SK-MEL-5 (cell line): ENCODE results near the gene CROCC. TPM values are rescaled to one million over a fixed set of nuclear protein-coding genes. Genes with fewer than 3 reads are reported as not detected.
"Not testable (repeated sequence)": the region's sequence is repeated elsewhere in the genome, so short reads cannot be mapped to it uniquely, and the experiment has no call there.

ENCODE experiments used
- DNase-seq: peaks from one replicate; pipeline ENCODE4 v3.0.0-alpha.2; 2016; ENCODE audit warnings: low read depth, low spot score
- in situ Hi-C: cut with HindIII; loops from 2 replicates; pipeline ENCODE4 v1.10.0; 2016; ENCODE audit warnings: low sequenced_read_pairs, high pct_unique_total_duplicates, low pct_unique_long_range_greater_than_20kb
- total RNA-seq: library from RNA; depleted of rRNA; stranded (reverse); fragments of >200 nt; shearing (Covaris generic); gene quantifications from 2 replicates; pipeline ENCODE4 v1.2.3, GENCODE V29; 2014

The CROCC gene
- total RNA-seq, 1 experiment from 2014 or later: 11.8 TPM

GRCh38 chr1:16924919-16925477, 3.3 kb downstream of the CROCC start:
- in situ Hi-C loops: no loop called here

GRCh38 chr1:16925635-16926490, 4.1 kb downstream of the CROCC start:
- in situ Hi-C loops: no loop called here
- DNase-seq: no peak

More at GRCh38 chr1:16924919-16925477, 3.3 kb downstream of the CROCC start:
- DNase-seq: no peak

- in situ Hi-C loops: no loop called here
- no peak for DNase-seq
These were observed 4.9 kb downstream of the CROCC start for GRCh38 chr1:16926491-16927073.

GRCh38 chr1:16927256-16927655, 5.5 kb downstream of the CROCC start:
- in situ Hi-C loops: no loop called here

GRCh38 chr1:16927711-16928485, 6.2 kb downstream of the CROCC start:
- in situ Hi-C loops: no loop called here
- no peak for DNase-seq

More at GRCh38 chr1:16927256-16927655, 5.5 kb downstream of the CROCC start:
- DNase-seq: no peak

GRCh38 chr1:16929146-16930041, 7.7 kb downstream of the CROCC start:
- DNase-seq, in situ Hi-C loops: not testable (repeated sequence)

- DNase-seq, in situ Hi-C loops: not testable (repeated sequence)
These were observed 9.6 kb downstream of the CROCC start for GRCh38 chr1:16931206-16931934.

- in situ Hi-C loops, DNase-seq: not testable (repeated sequence)
These were observed 12.2 kb downstream of the CROCC start for GRCh38 chr1:16933945-16934344.

- DNase-seq, in situ Hi-C loops: not testable (repeated sequence)
These were observed 14.8 kb downstream of the CROCC start for GRCh38 chr1:16936580-16936979.

GRCh38 chr1:16938351-16939321, 16.9 kb downstream of the CROCC start:
- in situ Hi-C loops: no loop called here
- no peak for DNase-seq

- in situ Hi-C loops, DNase-seq: not testable (repeated sequence)
These were observed 17.9 kb downstream of the CROCC start for GRCh38 chr1:16939386-16940180.

- no peak for DNase-seq
- in situ Hi-C loops: no loop called here
These were observed 22.3 kb downstream of the CROCC start for GRCh38 chr1:16944038-16944437.

- DNase-seq, in situ Hi-C loops: not testable (repeated sequence)
These were observed 23.8 kb downstream of the CROCC start for GRCh38 chr1:16945512-16945911.

- in situ Hi-C loops, DNase-seq: not testable (repeated sequence)
These were observed 24.5 kb downstream of the CROCC start for GRCh38 chr1:16946185-16946584.

- no peak for DNase-seq
- in situ Hi-C loops: no loop called here
These were observed 24.9 kb downstream of the CROCC start for GRCh38 chr1:16946646-16947045.
